Smooth muscle cell (in vitro differentiated cells): Measurements from ENCODE around the gene PLPPR1. TPM values are rescaled to one million over a fixed set of nuclear protein-coding genes. Genes with fewer than 3 reads are reported as not detected.

Source experiments
- DNase-seq: peaks from one replicate; lab custom pipeline; 2025; ENCODE audit not compliant: unreplicated experiment; lab: John Stamatoyannopoulos, UW
- H2AFZ ChIP-seq: fragments of 200-600 bp; sonication (generic); 2 replicates; pipeline ENCODE4 v1.6.0; 2016; ENCODE audit warnings: antibody characterized with exemption, low read depth, mild to moderate bottlenecking
- H3F3A ChIP-seq: fragments of 200-600 bp; sonication (generic); 2 replicates; pipeline ENCODE4 v1.6.0; 2017; ENCODE audit warnings: antibody characterized with exemption, low read depth
- H3K27ac ChIP-seq: fragments of 200-600 bp; sonication (generic); 2 replicates; pipeline ENCODE4 v1.5.1; 2016; ENCODE audit warnings: low read depth, mild to moderate bottlenecking
- H3K27me3 ChIP-seq: fragments of 200-600 bp; sonication (generic); 2 replicates; pipeline ENCODE4 v1.6.1; 2016; ENCODE audit warnings: low read depth, mild to moderate bottlenecking
- H3K36me3 ChIP-seq: fragments of 200-600 bp; sonication (generic); 2 replicates; pipeline ENCODE4 v1.5.1; 2016; ENCODE audit warnings: low read depth
- H3K4me1 ChIP-seq: fragments of 200-600 bp; sonication (generic); 2 replicates; pipeline ENCODE4 v1.5.1; 2016; ENCODE audit warnings: low read depth
- H3K4me2 ChIP-seq: fragments of 200-600 bp; sonication (generic); 2 replicates; pipeline ENCODE4 v1.6.0; 2016; ENCODE audit warnings: mild to moderate bottlenecking
- H3K4me3 ChIP-seq: fragments of 200-600 bp; sonication (generic); 2 replicates; pipeline ENCODE4 v1.5.1; 2016; ENCODE audit warnings: mild to moderate bottlenecking
- H3K79me2 ChIP-seq: fragments of 200-600 bp; sonication (generic); 2 replicates; pipeline ENCODE4 v1.6.0; 2016; ENCODE audit warnings: low read depth, mild to moderate bottlenecking
- H3K9ac ChIP-seq: fragments of 200-600 bp; sonication (generic); 2 replicates; pipeline ENCODE4 v1.6.0; 2016; ENCODE audit warnings: low read depth
- H3K9me3 ChIP-seq: fragments of 200-600 bp; sonication (generic); replicated peaks from 2 replicates; pipeline ENCODE4 v1.5.1; 2016; ENCODE audit warnings: low read depth
- H4K20me1 ChIP-seq: fragments of 200-600 bp; sonication (generic); 2 replicates; pipeline ENCODE4 v1.6.0; 2016; ENCODE audit warnings: low read depth
- CTCF ChIP-seq: fragments of 200-600 bp; sonication (generic); IDR thresholded peaks from 2 replicates; pipeline ENCODE4 v1.5.1; 2017; ENCODE audit warnings: borderline replicate concordance, mild to moderate bottlenecking, antibody characterized with exemption; ENCODE audit not compliant: insufficient read depth, poor library complexity, severe bottlenecking
- WGBS: methylation state at CpG from one replicate; pipeline ENCODE4 v1.1.7; 2016; ENCODE audit warnings: low lambda C conversion rate; 5-methylcytosine and 5-hydroxymethylcytosine counted together
- polyA plus RNA-seq: library from polyadenylated mRNA; unstranded; fragments of >200 nt; fragmentation: Nextera tagmentation; extraction: Ambion mirVana; gene quantifications from 2 replicates; pipeline ENCODE4 v1.2.1, GENCODE V29; 2016
- total RNA-seq: library from RNA; depleted of rRNA; stranded (reverse); fragments of >200 nt; gene quantifications from 2 replicates; pipeline ENCODE4 v1.2.3, GENCODE V29; 2014

Gene PLPPR1
- total and polyA plus RNA-seq, 2 experiments from 2014 or later = not detected

GRCh38 chr9:101173907-101174306 lies 145.4 kb downstream of the PLPPR1 start:
- DNase-seq = no peak
- Histone ChIP-seq H3K27ac (no peak overlapping the region), H3K36me3 (no peaks in the 10 kb centered on the region), H4K20me1 (no peaks in the 10 kb centered on the region), H2AFZ (no peak overlapping the region), H3K27me3 (no peaks in the 10 kb centered on the region), H3K9me3 (no peaks in the 10 kb centered on the region), H3K79me2 (no peaks in the 10 kb centered on the region), H3K4me2 (no peak overlapping the region), H3K4me1 (no peaks in the 10 kb centered on the region), H3K9ac (no peak overlapping the region), H3F3A (no peaks in the 10 kb centered on the region), H3K4me3 (no peak overlapping the region)
- TF ChIP-seq CTCF = no peak
- WGBS = 94% methylated on average over 1 of the region's 1 CpG

- WGBS = 82% methylated on average over 5 of the region's 5 CpGs
- H3K4me3 ChIP-seq = no peak overlapping the region
- no peaks in the 10 kb centered on the region for H4K20me1 ChIP-seq
- H3K4me1 ChIP-seq = no peaks in the 10 kb centered on the region
- DNase-seq = no peak
- no peak overlapping the region for H3K4me2 ChIP-seq
- H3F3A ChIP-seq = no peaks in the 10 kb centered on the region
- H3K9me3 ChIP-seq = no peaks in the 10 kb centered on the region
- no peaks in the 10 kb centered on the region for H3K79me2 ChIP-seq
- H3K9ac ChIP-seq = no peak overlapping the region
- H2AFZ ChIP-seq = no peak overlapping the region
- no peak for TF ChIP-seq CTCF
- H3K27ac ChIP-seq = no peak overlapping the region
- no peaks in the 10 kb centered on the region for H3K27me3 ChIP-seq
- H3K36me3 ChIP-seq = no peaks in the 10 kb centered on the region
Observed at GRCh38 chr9:101176384-101176783, 147.9 kb downstream of the PLPPR1 start.

- peaks cover 4% of the 10 kb centered on the region for H3K27me3 ChIP-seq
- H3K4me3 ChIP-seq = no peak overlapping the region
- no peak overlapping the region for H2AFZ ChIP-seq
- H3K36me3 ChIP-seq = no peaks in the 10 kb centered on the region
- H3F3A ChIP-seq = no peaks in the 10 kb centered on the region
- H3K9ac ChIP-seq = no peak overlapping the region
- no peaks in the 10 kb centered on the region for H3K9me3 ChIP-seq
- no peaks in the 10 kb centered on the region for H3K79me2 ChIP-seq
- H3K4me2 ChIP-seq = no peak overlapping the region
- no peak for TF ChIP-seq CTCF
- H3K4me1 ChIP-seq = no peaks in the 10 kb centered on the region
- no peak overlapping the region for H3K27ac ChIP-seq
- DNase-seq = no peak
- 78% methylated on average over 2 of the region's 2 CpGs for WGBS
- no peaks in the 10 kb centered on the region for H4K20me1 ChIP-seq
Observed at GRCh38 chr9:101184813-101185278, 156.3 kb downstream of the PLPPR1 start.

- no peak overlapping the region for H3K27ac ChIP-seq
- no peak for DNase-seq
- H3K4me2 ChIP-seq = no peak overlapping the region
- no peak overlapping the region for H3K9ac ChIP-seq
- no peaks in the 10 kb centered on the region for H3K79me2 ChIP-seq
- no peak for TF ChIP-seq CTCF
- H3K4me1 ChIP-seq = no peaks in the 10 kb centered on the region
- no peak overlapping the region for H3K4me3 ChIP-seq
- no peaks in the 10 kb centered on the region for H3K36me3 ChIP-seq
- no peak overlapping the region for H2AFZ ChIP-seq
- H3F3A ChIP-seq = no peaks in the 10 kb centered on the region
- H3K27me3 ChIP-seq = no peaks in the 10 kb centered on the region
- no peaks in the 10 kb centered on the region for H3K9me3 ChIP-seq
- 88% methylated on average over 2 of the region's 2 CpGs for WGBS
- H4K20me1 ChIP-seq = no peaks in the 10 kb centered on the region
Observed at GRCh38 chr9:101191723-101192122, 163.2 kb downstream of the PLPPR1 start.
